Measurements from ENCODE around the gene DDX5.

DDX5 gene

GRCh38 chr17:64494121-64494520 is 12.0 kb downstream of the DDX5 start:
- DNase-seq (ENCODE audit: insufficient read length, low spot score): no peak
- no peak for FAIRE-seq
- no peak for TF ChIP-seq CTCF (IDR thresholded peaks at IDR 0.05; ENCODE audit: insufficient read depth, missing control alignments)

- DNase-seq (ENCODE audit: insufficient read length, low spot score): no peak
- no peak for FAIRE-seq
- TF ChIP-seq CTCF (IDR thresholded peaks at IDR 0.05; ENCODE audit: insufficient read depth, missing control alignments): peak; percentile 13
These were observed 13.5 kb downstream of the DDX5 start for GRCh38 chr17:64492481-64493109.

GRCh38 chr17:64491994-64492393 is 14.1 kb downstream of the DDX5 start:
- no peak for FAIRE-seq
- TF ChIP-seq CTCF (IDR thresholded peaks at IDR 0.05; ENCODE audit: insufficient read depth, missing control alignments): no peak

GRCh38 chr17:64491034-64491860 is 14.8 kb downstream of the DDX5 start:
- FAIRE-seq (no peak), DNase-seq (ENCODE audit: insufficient read length, low spot score) (no peak)
- TF ChIP-seq CTCF (IDR thresholded peaks at IDR 0.05; ENCODE audit: insufficient read depth, missing control alignments): peak; percentile 50

More at GRCh38 chr17:64491994-64492393, 14.1 kb downstream of the DDX5 start:
- DNase-seq (ENCODE audit: insufficient read length, low spot score): no peak

GRCh38 chr17:64488301-64488700 is 17.8 kb downstream of the DDX5 start:
- FAIRE-seq: no peak
- DNase-seq (ENCODE audit: insufficient read length, low spot score): no peak
- no peak for TF ChIP-seq CTCF (IDR thresholded peaks at IDR 0.05; ENCODE audit: insufficient read depth, missing control alignments)

- no peak for TF ChIP-seq CTCF (IDR thresholded peaks at IDR 0.05; ENCODE audit: insufficient read depth, missing control alignments)
- FAIRE-seq: no peak
- no peak for DNase-seq (ENCODE audit: insufficient read length, low spot score)
These were observed 21.7 kb downstream of the DDX5 start for GRCh38 chr17:64484380-64484779.

GRCh38 chr17:64480951-64481350 is 25.1 kb downstream of the DDX5 start:
- DNase-seq (ENCODE audit: insufficient read length, low spot score) (no peak), FAIRE-seq (no peak)
- TF ChIP-seq CTCF (IDR thresholded peaks at IDR 0.05; ENCODE audit: insufficient read depth, missing control alignments): no peak

Data from D721Med (cell line).